ENCODE results near the gene LRRTM4.

DNA sequence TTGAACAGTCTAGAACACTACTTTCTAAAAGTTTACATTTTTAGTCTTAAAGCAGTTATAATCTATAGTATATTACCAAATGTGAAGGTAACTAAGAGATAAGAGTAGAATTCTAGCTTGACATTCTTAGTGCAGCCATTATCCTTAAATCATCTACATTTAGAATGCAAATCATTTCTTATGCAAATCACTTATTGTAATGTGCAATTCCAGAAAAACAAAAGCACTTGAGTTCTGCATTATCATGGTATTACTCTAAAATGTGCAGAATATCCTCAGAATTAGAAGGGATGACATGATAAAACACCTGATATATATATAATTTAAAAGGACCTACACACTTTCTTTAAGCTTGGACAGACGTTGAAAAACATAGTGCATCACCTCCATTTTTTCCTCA is 712 bp upstream of the LRRTM4 start:
- TF ChIP-seq ZNF70 (CRISPR knock-in tag; IDR thresholded peaks at IDR 0.05) (no peak), RARB (CRISPR knock-in tag; IDR thresholded peaks at IDR 0.05) (no peak), ZC3H10 (CRISPR knock-in tag; IDR thresholded peaks at IDR 0.05) (no peak), ZFP30 (CRISPR knock-in tag; IDR thresholded peaks at IDR 0.05) (no peak), ARNTL (CRISPR knock-in tag; IDR thresholded peaks at IDR 0.05; ENCODE audit: borderline replicate concordance, low read depth) (no peak)
- TF ChIP-seq, protein P1, sequence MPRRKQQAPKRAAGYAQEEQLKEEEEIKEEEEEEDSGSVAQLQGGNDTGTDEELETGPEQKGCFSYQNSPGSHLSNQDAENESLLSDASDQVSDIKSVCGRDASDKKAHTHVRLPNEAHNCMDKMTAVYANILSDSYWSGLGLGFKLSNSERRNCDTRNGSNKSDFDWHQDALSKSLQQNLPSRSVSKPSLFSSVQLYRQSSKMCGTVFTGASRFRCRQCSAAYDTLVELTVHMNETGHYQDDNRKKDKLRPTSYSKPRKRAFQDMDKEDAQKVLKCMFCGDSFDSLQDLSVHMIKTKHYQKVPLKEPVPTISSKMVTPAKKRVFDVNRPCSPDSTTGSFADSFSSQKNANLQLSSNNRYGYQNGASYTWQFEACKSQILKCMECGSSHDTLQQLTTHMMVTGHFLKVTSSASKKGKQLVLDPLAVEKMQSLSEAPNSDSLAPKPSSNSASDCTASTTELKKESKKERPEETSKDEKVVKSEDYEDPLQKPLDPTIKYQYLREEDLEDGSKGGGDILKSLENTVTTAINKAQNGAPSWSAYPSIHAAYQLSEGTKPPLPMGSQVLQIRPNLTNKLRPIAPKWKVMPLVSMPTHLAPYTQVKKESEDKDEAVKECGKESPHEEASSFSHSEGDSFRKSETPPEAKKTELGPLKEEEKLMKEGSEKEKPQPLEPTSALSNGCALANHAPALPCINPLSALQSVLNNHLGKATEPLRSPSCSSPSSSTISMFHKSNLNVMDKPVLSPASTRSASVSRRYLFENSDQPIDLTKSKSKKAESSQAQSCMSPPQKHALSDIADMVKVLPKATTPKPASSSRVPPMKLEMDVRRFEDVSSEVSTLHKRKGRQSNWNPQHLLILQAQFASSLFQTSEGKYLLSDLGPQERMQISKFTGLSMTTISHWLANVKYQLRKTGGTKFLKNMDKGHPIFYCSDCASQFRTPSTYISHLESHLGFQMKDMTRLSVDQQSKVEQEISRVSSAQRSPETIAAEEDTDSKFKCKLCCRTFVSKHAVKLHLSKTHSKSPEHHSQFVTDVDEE (CRISPR knock-in tag; IDR thresholded peaks at IDR 0.05): no peak
